Coronary artery (tissue), 2 donors: ENCODE results near the gene EHMT1.

ENCODE experiments used
- DNase-seq: peaks from one replicate; pipeline ENCODE4 v3.0.0-alpha.2; 2017; ENCODE audit warnings: low spot score
- H3K27ac ChIP-seq, 2 donors: fragments of 200-600 bp; sonication (generic); one replicate each; pipeline ENCODE4 v1.5.1; 2016 to 2019
- H3K4me3 ChIP-seq: fragments of 200-600 bp; sonication (generic); 2 replicates; pipeline ENCODE4 v1.5.1; 2016; ENCODE audit warnings: mild to moderate bottlenecking, moderate library complexity
- TF ChIP-seq, protein P1 (sequence below): fragments of 200-600 bp; sonication (generic); IDR thresholded peaks from one replicate; pipeline ENCODE4 v1.5.1; 2019; ENCODE audit warnings: antibody characterized with exemption

The EHMT1 gene

DNA sequence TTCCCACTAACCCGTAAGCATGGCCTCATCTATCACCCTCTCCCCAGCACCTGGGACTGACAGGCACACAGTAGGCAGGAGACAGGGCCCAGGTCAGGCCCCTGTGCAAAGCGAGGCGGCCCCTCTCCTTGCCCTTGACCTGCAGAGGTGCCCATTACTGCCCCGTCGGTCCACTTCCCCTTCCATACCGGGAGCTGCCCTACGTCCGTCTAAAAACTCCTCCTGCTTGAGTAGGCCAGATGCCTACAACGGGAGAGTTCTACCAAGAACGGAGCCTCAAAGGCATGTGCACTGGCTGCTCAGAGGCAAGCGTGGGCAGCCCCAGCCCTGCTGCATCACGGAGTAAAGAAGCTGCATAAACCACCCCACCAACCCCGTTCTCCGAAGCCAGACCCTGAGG, 35.5 kb upstream of the EHMT1 start:
- no peak overlapping the region for H3K4me3 ChIP-seq
- no peak overlapping the region for H3K27ac ChIP-seq
- no peak for DNase-seq
- TF ChIP-seq, protein P1, sequence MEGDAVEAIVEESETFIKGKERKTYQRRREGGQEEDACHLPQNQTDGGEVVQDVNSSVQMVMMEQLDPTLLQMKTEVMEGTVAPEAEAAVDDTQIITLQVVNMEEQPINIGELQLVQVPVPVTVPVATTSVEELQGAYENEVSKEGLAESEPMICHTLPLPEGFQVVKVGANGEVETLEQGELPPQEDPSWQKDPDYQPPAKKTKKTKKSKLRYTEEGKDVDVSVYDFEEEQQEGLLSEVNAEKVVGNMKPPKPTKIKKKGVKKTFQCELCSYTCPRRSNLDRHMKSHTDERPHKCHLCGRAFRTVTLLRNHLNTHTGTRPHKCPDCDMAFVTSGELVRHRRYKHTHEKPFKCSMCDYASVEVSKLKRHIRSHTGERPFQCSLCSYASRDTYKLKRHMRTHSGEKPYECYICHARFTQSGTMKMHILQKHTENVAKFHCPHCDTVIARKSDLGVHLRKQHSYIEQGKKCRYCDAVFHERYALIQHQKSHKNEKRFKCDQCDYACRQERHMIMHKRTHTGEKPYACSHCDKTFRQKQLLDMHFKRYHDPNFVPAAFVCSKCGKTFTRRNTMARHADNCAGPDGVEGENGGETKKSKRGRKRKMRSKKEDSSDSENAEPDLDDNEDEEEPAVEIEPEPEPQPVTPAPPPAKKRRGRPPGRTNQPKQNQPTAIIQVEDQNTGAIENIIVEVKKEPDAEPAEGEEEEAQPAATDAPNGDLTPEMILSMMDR: no peak

DNA sequence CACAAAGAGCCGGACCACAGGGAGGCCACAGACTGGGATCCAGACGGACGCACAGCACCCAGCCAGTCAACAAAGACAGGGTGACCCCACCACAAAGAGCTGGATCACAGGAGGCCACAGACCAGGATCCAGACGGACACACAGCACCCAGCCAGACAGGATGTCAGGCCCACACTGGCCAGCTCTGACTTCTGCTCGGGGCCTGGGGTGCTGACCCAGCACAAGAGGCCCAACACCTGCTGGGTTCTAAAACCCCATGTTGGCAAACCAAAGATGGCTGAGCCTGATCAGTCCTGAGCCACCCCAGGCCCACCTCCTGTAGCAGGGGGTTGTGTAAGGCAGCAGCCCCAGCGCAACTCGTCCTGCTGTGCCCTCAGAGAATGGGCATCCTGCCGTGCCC, 34.8 kb upstream of the EHMT1 start:
- H3K27ac ChIP-seq: no peak overlapping the region
- TF ChIP-seq, protein P1: no peak
- DNase-seq: no peak
- H3K4me3 ChIP-seq: no peak overlapping the region

DNA sequence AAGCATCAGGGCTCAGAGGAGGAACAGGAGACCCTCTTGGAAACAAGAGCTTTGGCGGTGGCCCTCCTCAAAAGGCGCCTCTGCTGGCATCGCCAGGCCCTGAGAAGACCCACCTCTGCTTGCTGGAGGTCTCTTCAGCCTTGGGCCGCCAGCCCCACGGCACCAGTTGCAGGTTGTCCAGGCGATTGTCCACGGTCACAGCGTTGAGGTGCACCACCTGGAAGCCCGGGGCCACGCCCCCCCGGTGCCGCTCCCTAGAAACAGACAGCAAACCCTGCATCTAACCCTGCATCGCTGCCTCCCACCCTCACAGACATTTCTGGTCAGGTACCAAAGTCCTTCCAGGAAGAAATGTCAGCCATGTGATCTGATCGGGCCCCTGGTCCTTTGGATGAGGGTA, 32.0 kb upstream of the EHMT1 start:
- H3K4me3 ChIP-seq: no peak overlapping the region
- no peak overlapping the region for H3K27ac ChIP-seq
- TF ChIP-seq, protein P1: no peak
- no peak for DNase-seq

DNA sequence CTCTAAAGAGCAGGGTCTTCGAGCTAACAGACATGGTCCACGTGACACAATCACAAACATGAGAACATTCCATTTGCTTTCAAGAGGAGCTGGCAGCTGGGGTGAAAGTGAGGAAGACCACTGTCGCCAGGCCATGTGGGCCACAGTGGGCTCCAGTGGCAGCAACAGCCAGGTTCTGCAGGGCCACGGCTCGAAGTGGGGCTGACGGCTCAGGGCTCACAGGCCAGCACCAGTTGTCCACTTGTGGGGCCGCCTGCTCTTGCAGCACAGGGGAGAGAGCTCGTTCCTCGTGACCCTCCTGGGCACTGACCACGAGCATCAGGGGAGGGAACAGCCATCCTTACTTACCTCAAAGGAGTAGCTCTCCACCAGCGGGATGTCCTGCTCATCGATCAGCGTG, 30.5 kb upstream of the EHMT1 start:
- no peak overlapping the region for H3K4me3 ChIP-seq
- H3K27ac ChIP-seq: no peak overlapping the region
- TF ChIP-seq, protein P1: no peak
- DNase-seq: no peak

DNA sequence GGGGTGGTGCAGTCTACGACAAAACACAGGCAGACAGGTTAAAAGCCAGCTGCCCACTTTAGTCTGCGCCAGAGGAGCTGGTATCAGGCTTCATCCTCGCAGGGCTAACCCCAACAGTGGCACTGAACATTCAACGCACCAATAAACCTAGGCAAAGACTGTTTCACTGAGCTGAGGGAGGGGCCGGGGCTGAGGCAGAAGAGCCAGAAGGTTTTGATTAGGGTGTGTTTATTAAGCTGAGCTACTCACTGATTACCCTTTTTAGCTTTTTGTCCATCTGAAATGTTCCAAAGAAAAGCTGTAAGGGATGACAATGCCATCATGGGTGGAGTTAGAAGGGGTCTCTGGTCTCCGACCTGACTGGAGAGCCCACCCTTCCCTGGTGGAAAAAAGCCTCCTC, 29.9 kb upstream of the EHMT1 start:
- TF ChIP-seq, protein P1: no peak
- no peak for DNase-seq
- H3K4me3 ChIP-seq: peak overlapping the region; percentile 95
- no peak overlapping the region for H3K27ac ChIP-seq

DNA sequence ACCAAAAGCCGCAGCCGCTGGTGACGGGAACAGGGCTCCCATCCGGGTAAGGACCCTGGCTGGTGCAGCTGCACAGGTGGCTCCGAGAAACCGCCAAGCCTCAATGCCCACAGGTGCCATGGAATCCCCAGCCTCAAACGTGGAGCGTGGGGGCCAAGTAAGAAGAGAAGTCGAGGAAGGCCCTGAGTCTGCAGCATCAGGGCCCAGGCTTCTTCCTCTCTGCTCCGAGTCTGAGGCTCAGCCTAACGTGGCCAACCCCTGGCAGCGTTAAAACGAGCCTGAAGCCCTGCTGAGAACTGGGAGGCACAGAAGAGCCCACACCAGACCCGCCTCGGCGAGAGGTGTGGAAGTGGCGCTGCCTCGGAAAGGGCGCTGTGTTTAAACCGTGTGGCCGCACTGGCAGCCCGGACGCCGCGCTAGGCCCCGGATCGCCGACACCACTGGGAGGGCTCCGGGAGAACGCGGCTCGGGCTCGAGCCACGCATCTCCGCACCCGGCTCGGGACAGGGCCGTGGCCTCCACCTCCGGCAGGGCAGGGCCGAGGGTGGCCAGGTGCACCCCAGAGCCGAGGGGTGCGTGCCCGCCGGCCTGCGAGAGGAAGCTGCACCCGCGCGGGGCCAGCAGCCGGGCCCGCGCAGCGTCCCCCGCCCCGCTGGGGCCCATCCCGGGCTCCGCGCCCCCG, 29.2 kb upstream of the EHMT1 start:
- Histone ChIP-seq H3K27ac (peak overlapping the region in 1 of 2 donors; percentile 80), H3K4me3 (peak overlapping the region; percentile 95)
- TF ChIP-seq, protein P1: no peak
- no peak for DNase-seq

DNA sequence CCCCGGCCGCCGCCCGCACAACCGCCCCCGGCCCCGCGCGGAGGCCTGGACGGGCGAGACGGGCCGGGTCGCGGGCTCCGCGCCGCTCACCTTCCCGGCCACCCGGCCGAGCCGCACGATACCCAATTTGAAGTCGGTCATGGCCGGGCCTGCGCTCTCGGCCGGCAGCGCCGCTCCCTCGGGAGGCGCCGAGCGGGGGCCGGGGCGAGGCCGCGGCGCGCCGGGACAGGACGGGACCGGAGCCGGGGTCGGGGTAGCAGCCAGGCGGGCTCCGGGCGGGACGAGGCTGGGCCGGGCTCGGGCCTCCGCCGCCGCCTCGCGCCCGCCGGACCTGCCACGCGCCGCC, 28.7 kb upstream of the EHMT1 start:
- no peak for DNase-seq
- Histone ChIP-seq H3K27ac (peak overlapping the region in 1 of 2 donors; percentile 80), H3K4me3 (peak overlapping the region; percentile 95)
- TF ChIP-seq, protein P1: no peak
